NCI-H1048 (cell line): ENCODE data around the gene COL4A4.
"Not testable (repeated sequence)": the region's sequence is repeated elsewhere in the genome, so short reads cannot be mapped to it uniquely, and the experiment has no call there.

Experiments
- DNase-seq: peaks from one replicate; lab custom pipeline; 2025; lab: John Stamatoyannopoulos, UW

Gene COL4A4

DNA sequence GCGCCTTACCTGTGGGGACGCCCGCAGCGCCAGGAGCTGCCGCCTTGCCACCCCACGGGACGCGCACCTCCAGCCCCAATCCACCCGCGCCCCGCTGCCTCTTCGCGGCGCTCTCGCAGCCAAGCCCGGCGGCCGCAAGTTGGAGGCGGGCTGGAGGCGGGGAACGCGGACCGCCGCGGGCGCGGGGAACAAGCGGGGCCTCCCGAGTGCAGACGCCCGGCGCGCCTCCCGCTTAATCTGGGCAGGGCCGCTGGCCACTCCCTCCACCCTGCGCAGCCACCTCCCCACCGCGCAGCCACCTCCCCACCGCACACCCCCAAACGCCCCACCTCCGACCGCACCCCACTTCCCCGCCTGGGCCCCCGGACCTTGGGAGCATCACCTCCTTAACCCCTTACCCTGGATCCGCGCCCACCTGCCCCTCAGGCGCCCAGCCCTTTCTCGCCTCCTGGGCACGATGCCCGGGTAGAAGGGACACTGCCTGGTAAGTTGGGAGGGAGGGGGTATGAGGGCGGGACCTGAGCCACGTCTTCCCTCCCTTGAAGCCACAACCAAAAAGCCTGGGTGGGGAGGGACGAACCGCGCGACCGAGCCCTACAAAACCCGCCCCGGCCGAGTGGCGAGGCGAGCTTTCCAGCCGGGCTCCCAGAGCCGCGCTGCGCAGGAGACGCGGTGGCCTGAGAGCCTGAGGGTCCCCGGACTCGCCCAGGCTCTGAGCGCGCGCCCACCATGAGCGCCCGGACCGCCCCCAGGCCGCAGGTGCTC is at the start of gene COL4A4, which contains the start of gene COL4A3:
TSS of gene COL4A4 (minus strand) at position 208 of the 765 bp plus-strand sequence. CDS start 16,722 bp downstream, outside the sequence.
TSS of gene COL4A3 (plus strand) at position 627 of the 765 bp plus-strand sequence. CDS start at position 730, 103 bp downstream.
- peak; percentile 38 for DNase-seq

DNA sequence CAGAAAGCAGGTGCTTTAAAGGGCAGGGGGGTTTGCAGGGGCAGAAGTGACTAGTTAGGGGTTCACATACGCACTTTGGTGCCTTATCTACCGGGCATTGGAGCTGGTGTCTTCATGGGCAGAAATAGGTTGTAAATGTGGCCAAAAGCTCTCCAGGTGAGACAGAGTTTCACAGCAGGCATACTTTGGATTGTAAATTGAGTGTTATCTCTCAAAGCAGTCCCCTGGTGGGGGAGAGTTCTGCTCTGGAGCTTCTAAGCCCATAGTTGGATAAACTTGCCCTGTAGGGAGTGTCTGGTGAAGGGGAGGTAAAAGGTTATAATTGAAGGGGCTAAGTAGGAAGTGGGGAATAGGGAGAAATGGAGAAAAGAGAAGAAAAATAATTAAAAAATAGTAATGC is 43.6 kb upstream of the COL4A4 start:
- DNase-seq, result no peak

GRCh38 chr2:227206406-227206805 is 42.4 kb upstream of the COL4A4 start:
- no peak for DNase-seq

- no peak for DNase-seq
These were observed 41.7 kb upstream of the COL4A4 start for GRCh38 chr2:227205701-227206100.

DNA sequence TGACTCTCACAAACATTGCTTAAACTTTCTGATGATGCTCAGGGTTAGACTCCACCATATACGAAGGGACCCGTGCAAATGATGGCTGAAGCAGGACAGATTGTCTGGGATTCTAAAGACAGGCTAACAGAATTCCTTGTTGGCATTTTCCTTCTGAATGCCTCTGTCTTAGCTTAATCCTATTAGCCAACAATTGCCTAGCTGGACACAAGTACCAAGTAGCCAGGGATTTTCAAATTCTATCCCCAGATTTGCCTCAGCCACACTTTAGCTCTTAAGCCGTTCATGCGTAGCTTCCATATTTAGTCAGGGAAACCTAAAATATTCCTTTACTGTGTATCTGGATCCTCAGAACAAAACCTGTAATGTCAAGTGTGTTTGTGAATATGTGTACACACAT is 40.4 kb upstream of the COL4A4 start:
- DNase-seq, result no peak

GRCh38 chr2:227201771-227202170 is 37.8 kb upstream of the COL4A4 start:
- no peak for DNase-seq

DNA sequence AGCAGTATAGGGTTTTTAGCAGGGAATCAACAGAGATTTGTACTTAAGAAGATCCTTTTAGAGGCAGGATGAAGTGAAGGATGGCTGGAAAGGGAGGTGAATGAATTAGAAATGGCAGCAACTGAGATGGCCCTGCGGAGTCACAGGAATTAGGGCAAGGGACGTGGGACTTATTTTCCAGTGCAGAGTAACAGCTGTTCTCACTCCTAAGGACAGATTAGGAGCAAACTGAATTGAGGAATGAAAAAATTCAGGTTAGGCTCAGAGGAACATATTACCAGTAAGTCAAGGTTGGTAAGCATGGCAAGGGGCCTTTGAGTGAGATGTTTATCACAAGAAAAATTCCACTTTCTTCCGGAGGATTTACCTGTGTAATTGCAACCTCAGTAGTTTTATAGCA is 34.9 kb upstream of the COL4A4 start:
- DNase-seq, result no peak

- DNase-seq, result no peak
These were observed 30.2 kb upstream of the COL4A4 start for GRCh38 chr2:227194219-227194618.

GRCh38 chr2:227192491-227192890 is 28.5 kb upstream of the COL4A4 start:
- no peak for DNase-seq

GRCh38 chr2:227191367-227191766 is 27.4 kb upstream of the COL4A4 start:
- DNase-seq, result no peak

DNA sequence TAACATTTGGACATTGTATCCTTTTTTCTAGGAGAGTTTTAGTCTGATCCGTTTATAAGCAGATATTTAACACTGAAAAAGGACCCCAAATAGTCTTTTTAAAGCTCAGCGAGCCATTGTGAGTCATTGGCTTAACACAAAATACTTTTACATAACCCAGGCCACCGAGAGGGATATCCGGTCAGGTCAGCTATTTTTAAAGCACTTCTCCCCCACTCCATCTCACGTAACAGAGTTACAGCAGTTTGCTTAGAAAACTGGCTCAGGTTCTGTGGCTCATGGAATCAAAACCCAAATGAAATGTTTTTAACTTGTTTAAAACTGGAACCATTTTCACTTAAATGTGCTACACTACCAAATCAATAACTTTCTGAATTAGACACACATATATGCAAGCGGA is 24.3 kb upstream of the COL4A4 start:
- no peak for DNase-seq

- no peak for DNase-seq
These were observed 22.7 kb upstream of the COL4A4 start for GRCh38 chr2:227186751-227187150.

DNA sequence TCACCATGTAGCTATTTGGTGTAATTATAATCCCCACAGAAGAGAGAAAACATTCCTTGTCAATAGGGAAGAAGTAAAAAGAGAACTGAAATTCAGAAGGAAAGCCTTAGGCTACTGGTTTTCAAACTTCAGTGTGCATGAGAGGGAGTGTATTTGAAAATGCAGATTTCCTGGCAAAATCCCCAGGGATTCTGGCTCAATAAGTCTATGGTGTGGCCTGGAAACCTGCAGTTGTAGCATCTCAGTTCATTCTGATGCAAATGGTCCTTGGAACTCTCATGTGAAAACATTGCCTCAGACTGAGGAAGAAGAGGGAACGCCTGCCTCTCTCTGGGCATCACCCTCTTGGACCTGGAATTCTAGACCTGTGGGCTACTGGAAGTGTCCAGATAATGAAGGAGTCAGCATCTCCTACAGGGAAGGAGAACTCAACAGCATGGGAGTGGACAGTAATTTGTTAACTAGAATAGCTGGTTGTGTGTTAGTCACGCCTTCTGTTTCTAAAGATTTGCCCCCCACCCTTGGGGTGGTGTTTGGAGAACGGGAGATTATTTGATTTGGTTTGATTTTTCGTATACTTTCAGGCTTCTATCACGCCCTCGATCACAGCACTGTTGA is 21.7 kb upstream of the COL4A4 start:
- DNase-seq, result no peak

- no peak for DNase-seq
These were observed 19.8 kb upstream of the COL4A4 start for GRCh38 chr2:227183657-227184367.

DNA sequence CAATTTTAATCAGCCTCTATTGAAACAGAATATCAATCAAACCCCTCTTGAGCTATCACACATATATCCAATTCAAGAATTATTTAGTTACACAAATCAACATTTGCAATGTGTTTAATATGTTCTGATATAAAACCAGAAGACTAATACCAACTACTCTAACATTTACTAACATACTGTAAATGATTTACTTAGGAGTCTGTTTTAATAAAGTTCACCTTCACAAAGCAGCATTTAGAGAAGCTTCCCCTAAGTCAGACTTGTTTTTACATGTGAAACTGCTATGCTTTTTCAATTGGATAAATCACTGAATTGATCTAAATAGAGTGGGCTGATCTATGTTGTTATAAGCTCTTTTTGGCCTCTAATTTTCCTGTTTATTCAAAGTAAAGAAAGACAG is 18.8 kb upstream of the COL4A4 start:
- no peak for DNase-seq

DNA sequence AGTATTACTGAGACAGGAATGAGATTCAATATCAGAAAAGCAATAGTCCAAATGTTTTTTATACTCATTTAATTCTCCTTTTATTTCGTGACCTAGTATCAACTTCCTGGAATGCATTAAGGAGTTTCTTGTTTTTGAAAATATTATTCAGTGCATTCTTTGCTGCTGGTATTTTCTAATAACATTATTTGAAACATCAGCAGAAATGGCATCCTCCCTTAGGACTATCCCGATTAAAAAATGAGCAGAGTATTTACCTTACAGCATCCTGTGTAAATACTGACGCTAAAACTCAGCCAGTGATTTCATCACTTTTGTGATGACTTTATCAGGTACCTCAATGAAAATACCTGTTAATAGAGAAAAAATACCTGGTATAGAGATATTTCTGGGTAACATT is 16.8 kb upstream of the COL4A4 start:
- DNase-seq, result no peak

- no peak for DNase-seq
These were observed 16.1 kb upstream of the COL4A4 start for GRCh38 chr2:227179988-227180685.

DNA sequence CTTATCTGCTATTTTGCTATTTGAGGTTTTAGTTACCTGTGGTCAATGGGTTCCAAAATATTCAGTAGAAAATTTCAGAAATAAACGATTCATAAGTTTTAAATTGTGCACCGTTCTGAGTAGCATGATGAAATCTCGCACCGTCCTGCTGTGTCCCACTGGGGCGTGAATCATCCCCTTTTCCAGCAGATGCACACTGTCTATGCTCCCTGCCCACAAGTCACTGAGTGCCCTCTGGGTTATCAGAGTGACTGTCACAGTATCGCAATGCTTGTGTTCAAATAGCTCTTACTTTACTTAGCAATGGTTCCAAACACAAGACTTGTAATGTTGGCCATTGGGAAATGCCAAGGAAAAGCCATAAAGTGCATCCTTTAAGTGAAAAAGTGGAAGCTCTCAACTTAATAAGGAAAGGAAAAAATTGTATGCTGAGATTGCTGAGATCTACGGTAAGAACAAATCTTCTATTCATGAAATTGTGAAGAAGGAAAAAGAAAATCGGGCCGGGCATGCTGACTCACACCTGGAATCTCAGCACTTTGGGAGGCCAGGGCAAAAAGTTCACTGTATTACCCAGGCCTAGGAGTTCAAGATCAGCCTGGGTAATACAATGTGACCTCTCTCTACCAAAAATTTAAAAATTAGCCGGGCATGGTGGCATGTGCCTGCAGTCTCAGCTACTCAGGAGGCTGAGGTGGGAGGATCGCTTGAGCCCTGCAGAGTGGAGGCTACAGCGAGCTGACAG is 13.8 kb upstream of the COL4A4 start:
- DNase-seq, result no peak

DNA sequence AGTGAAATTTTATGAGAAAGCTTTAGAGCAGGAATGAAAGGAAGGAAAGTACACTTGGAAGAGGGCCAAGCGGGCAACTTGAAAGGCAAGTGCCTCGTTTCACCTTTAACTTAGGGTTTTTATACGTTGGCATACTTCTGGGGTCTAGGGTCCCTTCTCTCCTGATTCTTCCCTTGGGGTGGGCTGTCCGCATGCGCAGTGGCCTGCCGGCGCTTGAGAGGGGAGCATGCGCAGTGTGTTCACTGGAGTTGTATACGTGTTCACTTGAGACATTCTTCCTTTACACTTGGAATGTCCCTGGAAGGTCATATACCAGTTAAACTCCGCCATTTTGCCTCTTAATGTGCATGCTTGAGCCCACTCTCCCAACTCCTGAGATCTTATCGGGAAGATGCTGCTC is 7.8 kb upstream of the COL4A4 start:
- DNase-seq, result not testable (repeated sequence)

DNA sequence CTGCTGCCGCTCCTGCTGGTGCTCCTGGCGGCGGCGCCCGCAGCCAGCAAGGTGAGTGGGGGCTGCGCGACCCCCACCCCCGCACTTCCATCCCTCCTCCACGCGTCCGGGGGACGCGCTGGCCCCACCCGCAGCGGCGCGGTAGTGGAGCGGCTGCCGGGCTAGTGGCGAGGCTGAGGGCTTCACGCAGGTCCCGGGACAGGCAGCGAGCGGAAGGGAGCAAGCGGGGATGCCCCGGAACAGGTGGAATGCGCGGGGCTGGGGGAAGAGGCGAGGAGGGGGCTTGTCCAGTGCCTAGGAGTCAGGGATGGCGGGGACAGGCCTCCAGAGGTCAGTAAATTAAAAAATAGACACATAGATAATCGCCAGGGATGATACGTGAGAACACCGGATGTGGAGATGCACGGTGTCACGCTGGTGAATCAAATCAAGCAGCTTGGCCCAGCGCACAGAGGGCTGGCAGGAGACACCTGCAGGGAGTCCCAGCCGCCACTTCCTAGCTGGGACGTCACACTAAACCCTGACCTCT is 822 bp upstream of the COL4A4 start:
- no peak for DNase-seq

GRCh38 chr2:227163485-227163997 is 464 bp downstream of the COL4A4 start:
- DNase-seq, result no peak
